ENCODE data around the gene RAPGEF4.

The RAPGEF4 gene

GRCh38 chr2:172865422-172865821 lies 129.8 kb downstream of the RAPGEF4 start:
- no peak overlapping the region for H3K9ac ChIP-seq (ENCODE audit: low read depth in 1 of 2, low read length in 2 of 2)
- no peak overlapping the region for H3K27ac ChIP-seq (ENCODE audit: low read depth, low read length)
- H3K4me3 ChIP-seq (ENCODE audit: low read depth in 1 of 2, low read length in 2 of 2): no peak overlapping the region
- no peaks in the 10 kb centered on the region for H3K9me3 ChIP-seq (ENCODE audit: control insufficient read depth in 1 of 2, low read length in 2 of 2)
- H3K4me1 ChIP-seq (ENCODE audit: control insufficient read depth in 1 of 2, insufficient read depth in 2 of 2, low read length in 2 of 2): peaks cover 18 to 32% of the 10 kb centered on the region in 2 donors
- peaks cover 3 to 5% of the 10 kb centered on the region in 2 donors for H3K27me3 ChIP-seq (ENCODE audit: control insufficient read depth in 1 of 2, insufficient read depth in 2 of 2, low read length in 2 of 2)
- no peaks in the 10 kb centered on the region for H3K36me3 ChIP-seq (ENCODE audit: control insufficient read depth in 1 of 2, insufficient read depth in 2 of 2, low read length in 2 of 2)

- H3K27me3 ChIP-seq (ENCODE audit: control insufficient read depth in 1 of 2, insufficient read depth in 2 of 2, low read length in 2 of 2): no peaks in the 10 kb centered on the region
- H3K9ac ChIP-seq (ENCODE audit: low read depth in 1 of 2, low read length in 2 of 2): no peak overlapping the region
- no peak overlapping the region for H3K4me3 ChIP-seq (ENCODE audit: low read depth in 1 of 2, low read length in 2 of 2)
- H3K4me1 ChIP-seq (ENCODE audit: control insufficient read depth in 1 of 2, insufficient read depth in 2 of 2, low read length in 2 of 2): peaks cover 0 to 8% of the 10 kb centered on the region in 2 donors
- no peaks in the 10 kb centered on the region for H3K36me3 ChIP-seq (ENCODE audit: control insufficient read depth in 1 of 2, insufficient read depth in 2 of 2, low read length in 2 of 2)
- H3K9me3 ChIP-seq (ENCODE audit: control insufficient read depth in 1 of 2, low read length in 2 of 2): no peaks in the 10 kb centered on the region
- H3K27ac ChIP-seq (ENCODE audit: low read depth, low read length): no peak overlapping the region
These were observed 134.2 kb downstream of the RAPGEF4 start for GRCh38 chr2:172869861-172870260.

- Histone ChIP-seq H3K36me3 (ENCODE audit: control insufficient read depth in 1 of 2, insufficient read depth in 2 of 2, low read length in 2 of 2) (no peaks in the 10 kb centered on the region), H3K4me3 (ENCODE audit: low read depth in 1 of 2, low read length in 2 of 2) (no peak overlapping the region), H3K27me3 (ENCODE audit: control insufficient read depth in 1 of 2, insufficient read depth in 2 of 2, low read length in 2 of 2) (no peaks in the 10 kb centered on the region), H3K9me3 (ENCODE audit: control insufficient read depth in 1 of 2, low read length in 2 of 2) (no peaks in the 10 kb centered on the region), H3K9ac (ENCODE audit: low read depth in 1 of 2, low read length in 2 of 2) (no peak overlapping the region), H3K4me1 (ENCODE audit: control insufficient read depth in 1 of 2, insufficient read depth in 2 of 2, low read length in 2 of 2) (peaks cover 0 to 4% of the 10 kb centered on the region in 2 donors), H3K27ac (ENCODE audit: low read depth, low read length) (no peak overlapping the region)
These were observed 134.8 kb downstream of the RAPGEF4 start for GRCh38 chr2:172870396-172870795.

GRCh38 chr2:172877826-172878225 lies 142.2 kb downstream of the RAPGEF4 start:
- no peak overlapping the region for H3K4me3 ChIP-seq (ENCODE audit: low read depth in 1 of 2, low read length in 2 of 2)
- no peaks in the 10 kb centered on the region for H3K36me3 ChIP-seq (ENCODE audit: control insufficient read depth in 1 of 2, insufficient read depth in 2 of 2, low read length in 2 of 2)
- no peak overlapping the region for H3K27ac ChIP-seq (ENCODE audit: low read depth, low read length)
- no peak overlapping the region for H3K9ac ChIP-seq (ENCODE audit: low read depth in 1 of 2, low read length in 2 of 2)
- no peaks in the 10 kb centered on the region for H3K9me3 ChIP-seq (ENCODE audit: control insufficient read depth in 1 of 2, low read length in 2 of 2)
- H3K27me3 ChIP-seq (ENCODE audit: control insufficient read depth in 1 of 2, insufficient read depth in 2 of 2, low read length in 2 of 2): no peaks in the 10 kb centered on the region
- no peaks in the 10 kb centered on the region for H3K4me1 ChIP-seq (ENCODE audit: control insufficient read depth in 1 of 2, insufficient read depth in 2 of 2, low read length in 2 of 2)

- Histone ChIP-seq H3K27ac (ENCODE audit: low read depth, low read length) (no peak overlapping the region), H3K4me1 (ENCODE audit: control insufficient read depth in 1 of 2, insufficient read depth in 2 of 2, low read length in 2 of 2) (no peaks in the 10 kb centered on the region), H3K9me3 (ENCODE audit: control insufficient read depth in 1 of 2, low read length in 2 of 2) (no peaks in the 10 kb centered on the region), H3K9ac (ENCODE audit: low read depth in 1 of 2, low read length in 2 of 2) (no peak overlapping the region), H3K4me3 (ENCODE audit: low read depth in 1 of 2, low read length in 2 of 2) (no peak overlapping the region), H3K27me3 (ENCODE audit: control insufficient read depth in 1 of 2, insufficient read depth in 2 of 2, low read length in 2 of 2) (no peaks in the 10 kb centered on the region), H3K36me3 (ENCODE audit: control insufficient read depth in 1 of 2, insufficient read depth in 2 of 2, low read length in 2 of 2) (no peaks in the 10 kb centered on the region)
These were observed 142.6 kb downstream of the RAPGEF4 start for GRCh38 chr2:172878260-172878659.

- Histone ChIP-seq H3K4me1 (ENCODE audit: control insufficient read depth in 1 of 2, insufficient read depth in 2 of 2, low read length in 2 of 2) (no peaks in the 10 kb centered on the region), H3K27me3 (ENCODE audit: control insufficient read depth in 1 of 2, insufficient read depth in 2 of 2, low read length in 2 of 2) (peaks cover 5% of the 10 kb centered on the region in 2 donors), H3K27ac (ENCODE audit: low read depth, low read length) (no peak overlapping the region), H3K36me3 (ENCODE audit: control insufficient read depth in 1 of 2, insufficient read depth in 2 of 2, low read length in 2 of 2) (no peaks in the 10 kb centered on the region), H3K9me3 (ENCODE audit: control insufficient read depth in 1 of 2, low read length in 2 of 2) (no peaks in the 10 kb centered on the region), H3K9ac (ENCODE audit: low read depth in 1 of 2, low read length in 2 of 2) (no peak overlapping the region), H3K4me3 (ENCODE audit: low read depth in 1 of 2, low read length in 2 of 2) (no peak overlapping the region)
These were observed 148.7 kb downstream of the RAPGEF4 start for GRCh38 chr2:172884336-172884735.

- no peak overlapping the region for H3K4me3 ChIP-seq (ENCODE audit: low read depth in 1 of 2, low read length in 2 of 2)
- H3K36me3 ChIP-seq (ENCODE audit: control insufficient read depth in 1 of 2, insufficient read depth in 2 of 2, low read length in 2 of 2): no peaks in the 10 kb centered on the region
- H3K4me1 ChIP-seq (ENCODE audit: control insufficient read depth in 1 of 2, insufficient read depth in 2 of 2, low read length in 2 of 2): no peaks in the 10 kb centered on the region
- no peak overlapping the region for H3K27ac ChIP-seq (ENCODE audit: low read depth, low read length)
- no peak overlapping the region for H3K9ac ChIP-seq (ENCODE audit: low read depth in 1 of 2, low read length in 2 of 2)
- no peaks in the 10 kb centered on the region for H3K9me3 ChIP-seq (ENCODE audit: control insufficient read depth in 1 of 2, low read length in 2 of 2)
- H3K27me3 ChIP-seq (ENCODE audit: control insufficient read depth in 1 of 2, insufficient read depth in 2 of 2, low read length in 2 of 2): peaks cover 5% of the 10 kb centered on the region in 2 donors
These were observed 150.4 kb downstream of the RAPGEF4 start for GRCh38 chr2:172885996-172886395.

GRCh38 chr2:172887280-172887679 lies 151.6 kb downstream of the RAPGEF4 start:
- Histone ChIP-seq H3K27ac (ENCODE audit: low read depth, low read length) (no peak overlapping the region), H3K27me3 (ENCODE audit: control insufficient read depth in 1 of 2, insufficient read depth in 2 of 2, low read length in 2 of 2) (peaks cover 5 to 10% of the 10 kb centered on the region in 2 donors), H3K36me3 (ENCODE audit: control insufficient read depth in 1 of 2, insufficient read depth in 2 of 2, low read length in 2 of 2) (no peaks in the 10 kb centered on the region), H3K9ac (ENCODE audit: low read depth in 1 of 2, low read length in 2 of 2) (no peak overlapping the region), H3K9me3 (ENCODE audit: control insufficient read depth in 1 of 2, low read length in 2 of 2) (no peaks in the 10 kb centered on the region), H3K4me1 (ENCODE audit: control insufficient read depth in 1 of 2, insufficient read depth in 2 of 2, low read length in 2 of 2) (no peaks in the 10 kb centered on the region), H3K4me3 (ENCODE audit: low read depth in 1 of 2, low read length in 2 of 2) (no peak overlapping the region)

GRCh38 chr2:172888714-172889669 lies 153.3 kb downstream of the RAPGEF4 start:
- H3K36me3 ChIP-seq (ENCODE audit: control insufficient read depth in 1 of 2, insufficient read depth in 2 of 2, low read length in 2 of 2): no peaks in the 10 kb centered on the region
- no peaks in the 10 kb centered on the region for H3K4me1 ChIP-seq (ENCODE audit: control insufficient read depth in 1 of 2, insufficient read depth in 2 of 2, low read length in 2 of 2)
- peaks cover 6 to 11% of the 10 kb centered on the region in 2 donors for H3K27me3 ChIP-seq (ENCODE audit: control insufficient read depth in 1 of 2, insufficient read depth in 2 of 2, low read length in 2 of 2)
- H3K4me3 ChIP-seq (ENCODE audit: low read depth in 1 of 2, low read length in 2 of 2): no peak overlapping the region
- H3K9me3 ChIP-seq (ENCODE audit: control insufficient read depth in 1 of 2, low read length in 2 of 2): no peaks in the 10 kb centered on the region
- H3K9ac ChIP-seq (ENCODE audit: low read depth in 1 of 2, low read length in 2 of 2): no peak overlapping the region
- no peak overlapping the region for H3K27ac ChIP-seq (ENCODE audit: low read depth, low read length)

- Histone ChIP-seq H3K9me3 (ENCODE audit: control insufficient read depth in 1 of 2, low read length in 2 of 2) (no peaks in the 10 kb centered on the region), H3K27ac (ENCODE audit: low read depth, low read length) (no peak overlapping the region), H3K36me3 (ENCODE audit: control insufficient read depth in 1 of 2, insufficient read depth in 2 of 2, low read length in 2 of 2) (no peaks in the 10 kb centered on the region), H3K4me3 (ENCODE audit: low read depth in 1 of 2, low read length in 2 of 2) (no peak overlapping the region), H3K9ac (ENCODE audit: low read depth in 1 of 2, low read length in 2 of 2) (no peak overlapping the region), H3K27me3 (ENCODE audit: control insufficient read depth in 1 of 2, insufficient read depth in 2 of 2, low read length in 2 of 2) (peaks cover 12 to 17% of the 10 kb centered on the region in 2 donors), H3K4me1 (ENCODE audit: control insufficient read depth in 1 of 2, insufficient read depth in 2 of 2, low read length in 2 of 2) (no peaks in the 10 kb centered on the region)
These were observed 154.3 kb downstream of the RAPGEF4 start for GRCh38 chr2:172889768-172890430.

All from duodenal mucosa (tissue), 2 donors.